ENCODE results near the gene PRKCE. TPM values are rescaled to one million over a fixed set of nuclear protein-coding genes. Genes with fewer than 3 reads are reported as not detected.

Gene PRKCE
- total RNA-seq, 1 donor from 2014 or later = 20.8 TPM

DNA sequence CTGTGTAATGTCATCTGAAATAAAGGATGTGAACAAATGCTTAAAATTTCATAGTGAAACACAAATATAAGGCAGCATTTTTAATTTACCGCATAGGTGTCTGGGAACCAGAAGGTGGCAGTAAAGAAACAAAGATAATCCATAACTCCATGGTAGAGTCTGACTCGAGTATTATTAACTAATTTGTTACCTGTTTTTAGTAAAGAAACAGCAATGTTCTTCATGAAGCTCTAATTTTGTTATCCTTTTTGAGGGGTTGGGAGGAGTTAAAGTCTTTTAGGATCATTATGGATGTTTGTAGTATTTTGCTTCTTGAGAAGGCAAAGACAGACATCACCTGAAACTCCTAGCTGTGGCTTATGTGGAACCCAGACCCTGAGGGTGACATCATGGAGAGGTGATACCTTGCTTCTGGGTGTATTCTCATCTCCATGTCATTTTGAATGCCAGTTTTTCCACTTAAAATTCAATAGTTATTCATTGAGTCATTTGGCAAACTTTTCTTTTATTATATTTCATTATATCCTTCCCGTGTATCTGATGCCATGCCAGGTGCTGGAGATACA, 359.5 kb downstream of the PRKCE start:
- no peak for DNase-seq (ENCODE audit: low spot score)

DNA sequence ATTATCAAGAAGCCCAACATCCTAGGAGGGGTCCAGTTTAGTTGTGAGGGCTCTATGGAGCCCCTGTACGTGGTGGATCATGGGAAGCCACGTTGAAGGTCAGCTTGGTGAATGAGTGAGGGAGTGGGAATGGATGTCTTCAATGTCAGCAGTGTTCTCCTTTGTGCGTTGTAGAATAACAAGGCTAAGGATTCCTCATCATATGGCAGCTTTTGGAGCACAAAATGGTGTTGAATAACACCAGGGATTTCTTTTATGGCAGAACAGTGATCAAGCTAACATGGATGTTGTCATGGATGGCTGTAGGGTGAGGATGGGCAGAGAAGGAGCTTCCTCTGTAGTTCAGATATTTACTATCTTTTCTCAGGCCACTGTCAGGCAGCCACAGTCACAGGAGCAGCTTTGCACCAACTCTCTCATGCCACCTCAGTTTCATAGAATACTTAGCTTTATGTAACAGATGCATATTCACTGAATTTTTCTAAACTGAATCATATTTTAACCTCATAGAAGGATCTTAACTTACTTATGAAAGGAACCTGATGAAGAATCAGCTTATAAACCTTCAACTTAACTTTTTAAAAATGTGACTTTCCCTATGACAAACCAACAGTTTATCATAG, 361.3 kb downstream of the PRKCE start:
- DNase-seq (ENCODE audit: low spot score) = no peak

GRCh38 chr2:46013726-46014125, 362.3 kb downstream of the PRKCE start:
- no peak for DNase-seq (ENCODE audit: low spot score)

- no peak for DNase-seq (ENCODE audit: low spot score)
Observed at GRCh38 chr2:46014911-46015654, 363.6 kb downstream of the PRKCE start.

DNA sequence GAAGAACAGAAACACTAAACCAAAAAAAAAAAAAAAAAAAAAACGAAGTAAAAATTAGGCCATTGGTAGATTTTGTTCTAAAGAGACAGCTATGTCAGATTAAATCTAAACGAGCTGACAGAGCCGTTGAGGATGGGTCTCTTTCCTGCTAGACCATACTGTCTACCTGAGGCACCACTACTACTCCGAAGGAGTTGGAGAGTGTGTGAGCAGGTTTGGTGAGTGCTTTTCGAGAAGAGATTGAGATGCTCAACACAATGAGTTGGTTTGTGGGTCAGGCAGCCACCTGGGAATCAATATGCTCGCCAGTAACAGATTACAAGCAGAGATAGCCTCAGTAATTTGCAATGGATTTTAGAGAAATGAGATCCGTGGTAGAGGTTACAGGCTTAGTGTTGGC, 364.2 kb downstream of the PRKCE start:
- DNase-seq (ENCODE audit: low spot score) = no peak

DNA sequence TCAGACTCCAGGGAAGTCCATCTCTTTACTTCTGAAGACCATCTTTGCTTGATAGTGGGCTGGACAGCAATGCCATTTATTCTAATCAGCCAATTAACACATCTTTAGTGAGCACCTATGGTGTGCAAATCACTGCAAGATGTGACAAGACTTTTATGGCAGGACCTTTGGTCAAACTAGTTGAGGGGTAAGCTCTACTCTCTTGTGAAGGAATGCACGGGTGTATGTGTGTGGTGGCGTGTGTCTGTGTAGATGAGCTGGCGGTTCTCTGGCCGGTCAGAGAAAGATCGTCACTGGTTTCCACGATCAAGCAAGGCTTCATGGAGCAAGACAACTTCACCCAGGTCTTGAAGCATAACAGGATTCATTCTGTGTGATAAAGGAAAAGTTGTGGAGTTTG, 364.6 kb downstream of the PRKCE start:
- no peak for DNase-seq (ENCODE audit: low spot score)

GRCh38 chr2:46018773-46019591, 367.5 kb downstream of the PRKCE start:
- DNase-seq (ENCODE audit: low spot score) = no peak

DNA sequence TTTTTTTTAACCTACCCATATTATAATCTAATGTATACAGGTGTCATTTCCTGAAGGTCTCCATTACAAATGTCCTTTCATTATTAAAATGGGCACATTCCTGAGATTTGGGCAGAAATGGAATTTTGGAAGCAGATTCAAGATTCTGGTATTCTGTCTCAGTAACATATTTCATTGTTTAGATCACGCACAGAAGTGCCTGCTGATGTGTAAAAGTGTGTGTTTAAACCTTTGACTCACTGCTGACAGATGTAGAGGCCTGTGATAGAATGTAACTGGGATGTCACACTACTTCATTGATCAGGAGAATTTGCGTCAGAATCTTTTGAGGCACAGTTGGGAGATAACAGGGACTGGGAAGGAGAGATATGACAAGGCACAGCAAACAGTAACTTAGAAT, 368.9 kb downstream of the PRKCE start:
- DNase-seq (ENCODE audit: low spot score) = no peak

GRCh38 chr2:46023165-46023854, 371.8 kb downstream of the PRKCE start:
- DNase-seq (ENCODE audit: low spot score) = no peak

GRCh38 chr2:46024146-46024779, 372.8 kb downstream of the PRKCE start:
- no peak for DNase-seq (ENCODE audit: low spot score)

DNA sequence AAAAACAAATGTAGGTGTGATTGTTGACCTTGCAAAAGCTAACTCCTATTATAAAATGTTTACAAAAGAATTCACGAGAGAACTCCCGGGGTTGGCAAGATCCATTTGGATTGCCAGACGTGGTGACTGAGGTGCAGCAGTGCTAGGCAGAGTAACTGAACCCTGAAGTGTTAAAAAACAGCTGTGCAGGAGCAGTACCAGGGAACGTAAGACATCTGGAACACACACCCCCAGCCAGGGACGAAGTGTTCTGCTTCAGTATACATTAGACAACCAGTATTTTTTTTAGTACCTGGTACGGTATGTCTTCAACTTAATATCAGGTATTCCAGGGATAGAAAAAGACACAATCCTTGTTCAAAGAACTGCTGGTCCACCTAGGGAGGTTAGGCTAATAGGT, 373.6 kb downstream of the PRKCE start:
- DNase-seq (ENCODE audit: low spot score) = no peak

DNA sequence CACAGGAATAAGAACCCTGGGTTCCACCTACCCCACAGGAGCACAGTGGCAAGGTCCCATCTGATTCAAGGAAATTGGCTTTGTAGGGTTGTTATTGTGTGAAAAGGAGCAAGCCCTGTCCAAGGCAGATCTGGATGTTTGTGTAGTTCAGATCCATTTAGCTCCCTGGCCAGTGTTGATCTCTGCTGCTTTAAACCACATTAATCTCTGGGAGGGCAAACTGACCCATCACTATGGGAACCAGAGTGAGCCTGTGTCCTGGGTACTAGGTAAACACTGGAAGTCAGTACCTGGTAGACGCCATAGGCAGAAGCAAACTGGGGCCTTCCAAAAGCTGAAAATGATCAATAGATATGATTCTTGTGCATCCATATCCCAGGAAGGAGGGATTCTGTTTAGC, 374.2 kb downstream of the PRKCE start:
- no peak for DNase-seq (ENCODE audit: low spot score)

GRCh38 chr2:46026431-46026830, 375.0 kb downstream of the PRKCE start:
- DNase-seq (ENCODE audit: low spot score) = no peak

DNA sequence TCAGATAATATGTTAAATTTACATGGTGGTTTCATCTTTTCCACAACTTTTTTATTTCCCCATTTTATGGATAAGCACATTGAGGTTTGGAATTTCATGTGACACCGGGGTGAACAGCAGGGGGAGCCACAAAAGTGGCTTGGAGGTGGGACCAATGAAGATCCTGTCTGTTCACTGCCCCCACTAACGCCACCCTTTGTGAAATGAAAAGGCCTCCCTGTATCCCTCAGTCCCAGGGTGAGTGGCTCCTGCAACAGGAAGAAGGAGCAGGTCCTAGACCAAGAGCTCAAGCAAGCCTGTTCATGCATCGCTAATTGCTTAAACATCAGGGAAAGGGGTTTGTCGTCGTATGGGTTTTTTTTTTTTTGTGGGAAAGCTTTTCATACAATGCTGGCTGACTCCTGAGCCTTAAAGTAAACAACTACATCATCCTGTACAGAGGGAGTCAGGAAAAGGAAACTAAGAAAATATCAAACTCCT, 377.9 kb downstream of the PRKCE start:
- DNase-seq (ENCODE audit: low spot score) = no peak

DNA sequence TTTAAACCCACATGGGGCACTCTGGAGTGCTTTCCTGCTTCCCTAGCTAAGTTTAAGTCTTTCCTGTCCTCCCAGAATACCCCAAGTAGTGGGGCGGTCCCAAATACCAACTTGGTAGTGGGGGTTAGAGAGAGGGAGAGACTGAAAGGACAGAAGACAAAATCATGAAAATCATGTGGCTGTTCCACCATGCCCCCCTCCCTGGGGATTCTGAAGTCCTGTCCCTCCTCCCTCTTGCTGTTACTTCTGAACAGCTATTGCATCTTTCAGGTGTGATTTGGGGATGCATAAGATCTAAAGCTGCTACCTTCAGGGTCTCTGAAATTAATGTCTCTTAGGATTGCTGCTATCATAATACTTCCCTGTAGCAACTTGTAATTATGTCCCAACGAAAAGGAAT, 378.9 kb downstream of the PRKCE start:
- DNase-seq (ENCODE audit: low spot score) = no peak

- DNase-seq (ENCODE audit: low spot score) = no peak
Observed at GRCh38 chr2:46032161-46032813, 380.8 kb downstream of the PRKCE start.

- no peak for DNase-seq (ENCODE audit: low spot score)
Observed at GRCh38 chr2:46032996-46033395, 381.5 kb downstream of the PRKCE start.

GRCh38 chr2:46034535-46034934, 383.1 kb downstream of the PRKCE start:
- DNase-seq (ENCODE audit: low spot score) = no peak

GRCh38 chr2:46036929-46037328, 385.5 kb downstream of the PRKCE start:
- DNase-seq (ENCODE audit: low spot score) = no peak

DNA sequence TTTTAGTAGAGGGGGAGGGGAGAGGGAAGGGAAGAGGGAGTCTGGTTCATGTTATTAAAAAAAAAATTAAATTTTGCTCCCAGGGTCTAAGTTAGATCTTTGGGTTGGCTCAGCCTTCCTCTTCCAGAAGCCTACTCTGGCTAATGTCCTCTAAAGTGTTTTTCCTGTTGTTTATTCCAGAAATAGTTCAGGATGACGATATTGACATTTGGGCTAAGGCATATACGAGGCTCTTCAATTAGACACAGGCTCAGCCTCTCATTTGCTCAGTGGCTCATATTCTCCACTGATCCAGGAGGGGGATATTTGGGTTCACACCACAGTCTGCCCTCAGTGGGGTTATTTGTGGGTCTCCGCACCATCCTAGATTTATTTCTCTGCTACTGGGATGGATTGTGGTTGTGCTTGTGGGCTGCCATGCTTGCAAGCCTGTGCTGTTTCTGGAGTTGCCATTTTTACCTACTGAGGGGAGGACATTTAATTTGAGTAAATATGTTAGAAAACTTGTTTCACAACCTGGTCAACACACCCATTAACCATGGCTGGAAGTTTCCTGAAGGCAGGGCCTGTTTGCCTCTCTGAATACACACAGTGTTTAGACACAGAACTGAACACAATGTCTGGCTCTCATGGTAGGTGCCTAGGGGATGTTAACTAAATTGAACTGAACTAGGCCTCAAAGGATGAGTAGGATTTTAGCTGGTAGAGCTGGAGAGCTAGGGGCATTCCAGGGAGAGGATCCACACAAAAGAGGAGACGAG, 388.2 kb downstream of the PRKCE start:
- no peak for DNase-seq (ENCODE audit: low spot score)

Measured in mucosa of gallbladder (tissue), 1 donor.